Endometrial microvascular endothelial cells (primary cell): ENCODE data around the gene ASIC4. TPM values are rescaled to one million over a fixed set of nuclear protein-coding genes. Genes with fewer than 3 reads are reported as not detected.

ENCODE experiments used
- in situ Hi-C: cut with HindIII; loops from 2 replicates; pipeline ENCODE4 v1.10.0; 2017; ENCODE audit warnings: low sequenced_read_pairs, low pct_unique_long_range_greater_than_20kb; ENCODE audit errors: inconsistent ontology term
- total RNA-seq: library from RNA; depleted of rRNA; stranded (reverse); fragments of >200 nt; gene quantifications from one replicate; pipeline ENCODE4 v1.2.3, GENCODE V29; 2015; ENCODE audit errors: inconsistent ontology term

ASIC4 gene
- total RNA-seq, 1 donor from 2014 or later = not detected

DNA sequence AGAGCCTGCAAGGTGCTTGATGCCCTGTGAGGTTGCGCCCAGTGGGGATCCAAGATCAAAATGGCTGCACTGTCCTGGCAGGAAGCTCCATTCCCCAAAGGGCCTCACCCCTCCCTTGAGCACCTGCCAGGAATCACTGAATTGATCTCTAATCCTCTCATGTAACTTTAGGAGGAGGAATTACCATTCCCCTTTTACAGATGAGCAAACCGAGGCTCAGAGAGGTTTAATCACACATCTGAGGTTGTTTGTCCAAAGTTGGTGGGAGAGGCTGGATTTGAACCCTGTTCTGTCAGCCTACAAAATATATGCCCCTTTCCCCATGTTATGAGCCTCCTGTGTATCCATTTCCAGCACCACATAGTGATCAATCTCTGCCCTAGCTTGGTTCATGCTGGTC, 10.5 kb downstream of the ASIC4 start:
- in situ Hi-C loops = no loop called here

DNA sequence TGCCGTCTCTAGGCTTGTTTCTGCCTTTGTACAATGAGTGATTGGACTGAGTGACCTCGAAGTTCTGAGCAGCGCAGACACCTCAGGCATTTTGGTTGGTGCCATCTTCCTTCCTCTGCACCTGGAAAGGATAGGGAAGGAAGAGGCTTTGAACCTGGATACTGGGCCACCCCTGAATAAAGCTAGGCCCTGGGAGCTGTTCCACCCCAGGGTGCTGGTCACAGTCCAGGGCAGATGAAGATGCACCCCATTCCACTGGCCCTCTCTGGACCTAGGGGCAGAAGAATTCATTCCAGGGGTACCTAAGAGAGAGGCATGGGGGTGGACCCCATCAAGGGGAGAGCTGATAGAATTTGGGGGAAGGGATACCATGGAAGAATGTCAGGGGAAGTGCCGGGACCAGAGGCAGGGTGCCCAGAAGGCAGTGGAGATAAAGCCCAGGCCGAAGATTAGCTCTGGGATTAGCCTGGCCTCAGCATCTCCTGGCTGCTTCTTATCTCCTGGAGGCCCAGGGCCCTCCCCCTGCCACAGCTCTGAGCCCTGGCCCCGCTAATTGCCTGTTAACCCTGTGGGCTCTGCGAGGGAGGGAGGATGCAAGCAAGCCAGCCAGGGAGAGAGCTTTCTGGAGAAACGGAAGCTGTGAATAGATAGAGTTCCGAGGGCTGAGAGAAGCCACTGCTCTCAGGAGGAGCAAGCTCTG, 11.4 kb downstream of the ASIC4 start:
- in situ Hi-C loops = no loop called here

DNA sequence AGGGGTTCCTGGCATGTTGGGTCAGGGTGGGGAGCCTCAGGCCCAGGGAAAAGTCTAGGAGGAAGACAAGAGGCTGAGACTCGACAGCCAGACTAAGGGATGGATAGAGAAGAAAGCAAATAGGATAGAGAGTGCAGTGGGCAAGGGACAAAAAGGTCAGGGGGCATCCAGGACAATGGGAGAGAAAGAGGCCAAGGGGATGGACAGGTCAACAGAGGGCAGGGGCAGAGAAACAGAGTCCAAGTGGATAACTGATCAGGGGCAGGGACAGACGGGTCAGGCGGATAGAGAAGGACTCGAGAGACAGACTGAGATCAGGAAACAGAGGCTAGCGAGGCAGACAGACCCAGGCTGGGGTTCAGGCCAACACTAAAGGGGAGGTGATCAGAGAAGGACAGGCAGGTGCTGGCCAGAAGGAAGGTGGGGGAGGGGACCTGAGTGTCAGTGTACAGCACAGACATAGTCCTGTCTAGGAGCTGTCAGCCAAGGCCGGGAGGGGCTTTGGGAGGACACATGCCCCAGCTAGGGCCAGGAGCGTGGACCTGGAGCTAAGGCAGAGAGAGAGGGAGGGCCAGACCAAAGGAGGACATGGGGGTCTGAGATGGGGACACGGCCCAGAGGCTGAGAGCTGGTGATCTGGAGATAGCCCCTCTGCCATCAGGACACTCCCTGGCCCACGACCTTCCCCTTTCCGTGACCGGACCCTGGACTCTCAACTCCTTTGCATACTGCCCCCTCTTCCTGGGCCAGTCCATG, 12.2 kb downstream of the ASIC4 start:
- in situ Hi-C loops = no loop called here

DNA sequence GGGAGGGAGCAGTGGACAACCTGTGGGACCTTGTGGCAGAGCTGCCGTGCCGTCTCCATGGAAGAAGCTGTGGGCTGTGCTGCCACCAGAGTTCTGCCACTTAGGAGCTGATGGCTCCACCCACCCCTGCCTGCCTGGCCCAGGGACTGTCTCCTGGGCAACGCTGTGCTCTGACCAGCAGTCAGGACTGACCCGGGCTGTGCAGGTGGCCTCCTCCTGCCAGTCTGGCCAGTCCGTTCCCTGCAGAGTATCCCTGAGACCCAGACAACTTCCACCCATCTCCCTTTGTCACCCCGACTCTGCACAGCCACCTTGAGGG, 12.8 kb downstream of the ASIC4 start:
- in situ Hi-C loops = no loop called here

GRCh38 chr2:219527472-219527871, 13.2 kb downstream of the ASIC4 start:
- in situ Hi-C loops = no loop called here

DNA sequence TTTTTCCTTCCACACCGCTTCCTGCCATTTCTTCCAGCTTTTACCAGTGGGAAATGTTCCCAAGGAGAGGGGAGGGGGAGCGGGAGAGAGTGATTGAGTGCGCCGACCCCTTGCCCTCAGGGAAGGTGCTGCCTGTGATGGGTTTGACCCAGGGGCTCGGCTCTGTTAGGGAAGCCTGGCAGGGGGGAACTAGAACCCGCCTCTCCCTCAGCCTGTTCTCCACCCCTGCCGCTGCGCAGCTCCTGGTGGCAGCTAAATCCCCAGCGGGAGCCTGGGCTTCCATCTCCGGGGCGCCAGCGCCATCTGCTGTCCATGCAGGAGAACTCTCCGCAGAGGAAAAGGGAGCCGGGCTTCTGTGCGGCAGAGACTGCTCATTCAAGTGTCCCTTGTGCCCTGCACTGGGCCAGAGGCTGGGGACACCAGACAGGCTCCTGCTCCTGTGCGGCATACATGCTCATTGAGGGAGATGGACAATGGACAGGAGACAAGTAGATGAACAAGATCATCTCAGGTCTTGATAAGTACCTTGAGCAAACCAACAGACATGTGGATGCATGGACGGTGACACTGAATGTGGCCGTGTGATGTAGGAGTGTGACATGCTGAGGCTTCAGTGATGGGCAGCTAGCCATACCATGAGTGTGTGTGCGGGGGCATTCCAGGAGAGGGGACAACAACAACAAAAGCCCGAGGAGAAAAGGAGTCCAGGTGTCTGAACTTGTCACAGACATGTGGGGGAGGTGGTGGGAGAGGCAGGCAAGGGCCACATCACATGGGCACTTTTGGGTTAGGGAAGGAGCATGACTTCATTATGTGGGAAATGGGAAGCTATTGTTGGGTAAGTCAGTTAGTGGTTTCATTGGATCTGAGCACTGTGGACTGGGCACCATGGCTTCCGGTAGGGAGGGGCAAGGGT, 16.0 kb downstream of the ASIC4 start:
- in situ Hi-C loops = no loop called here

- in situ Hi-C loops = no loop called here
Measured at GRCh38 chr2:219531639-219532377, 17.5 kb downstream of the ASIC4 start.

GRCh38 chr2:219532378-219532649, 18.0 kb downstream of the ASIC4 start:
- in situ Hi-C loops = no loop called here

GRCh38 chr2:219533930-219534661, 19.8 kb downstream of the ASIC4 start:
- in situ Hi-C loops = no loop called here

DNA sequence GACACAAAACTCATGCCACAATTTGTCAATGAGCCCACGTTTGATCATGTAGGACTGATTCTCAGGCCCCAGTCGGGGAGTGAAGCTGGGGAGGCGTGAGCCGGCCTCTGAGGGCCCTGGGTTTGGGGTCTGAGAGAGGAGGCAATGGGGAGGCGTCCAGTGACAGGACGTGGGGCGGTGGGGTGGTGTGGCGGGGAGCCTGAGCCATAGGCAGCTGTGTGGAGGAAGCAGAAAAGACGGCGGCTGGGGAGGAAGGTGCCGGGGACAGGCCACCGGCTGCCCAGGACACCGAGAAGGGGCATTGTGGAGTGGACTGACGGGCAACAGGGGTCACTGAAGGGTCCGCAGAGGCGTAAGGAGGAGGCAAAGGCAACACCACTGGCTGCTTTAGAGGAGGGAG, 22.1 kb downstream of the ASIC4 start:
- in situ Hi-C loops = no loop called here

DNA sequence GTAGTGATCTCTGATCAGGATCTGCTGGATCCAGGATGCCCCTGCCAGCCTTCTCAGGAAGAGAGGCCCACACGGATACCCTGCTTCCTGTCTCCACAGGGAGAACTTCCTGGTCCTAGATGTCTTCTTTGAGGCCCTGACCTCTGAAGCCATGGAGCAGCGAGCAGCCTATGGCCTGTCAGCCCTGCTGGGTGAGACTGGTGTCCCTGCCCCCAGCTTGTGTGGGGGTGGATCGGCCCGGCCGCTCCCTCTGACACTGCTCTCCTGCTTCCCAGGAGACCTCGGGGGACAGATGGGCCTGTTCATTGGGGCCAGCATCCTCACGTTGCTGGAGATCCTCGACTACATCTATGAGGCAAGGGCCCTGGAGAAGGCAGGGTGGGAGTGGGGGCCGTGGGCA, 22.7 kb downstream of the ASIC4 start:
- in situ Hi-C loops = no loop called here

- in situ Hi-C loops = no loop called here
Measured at GRCh38 chr2:219537657-219538488, 23.6 kb downstream of the ASIC4 start.

DNA sequence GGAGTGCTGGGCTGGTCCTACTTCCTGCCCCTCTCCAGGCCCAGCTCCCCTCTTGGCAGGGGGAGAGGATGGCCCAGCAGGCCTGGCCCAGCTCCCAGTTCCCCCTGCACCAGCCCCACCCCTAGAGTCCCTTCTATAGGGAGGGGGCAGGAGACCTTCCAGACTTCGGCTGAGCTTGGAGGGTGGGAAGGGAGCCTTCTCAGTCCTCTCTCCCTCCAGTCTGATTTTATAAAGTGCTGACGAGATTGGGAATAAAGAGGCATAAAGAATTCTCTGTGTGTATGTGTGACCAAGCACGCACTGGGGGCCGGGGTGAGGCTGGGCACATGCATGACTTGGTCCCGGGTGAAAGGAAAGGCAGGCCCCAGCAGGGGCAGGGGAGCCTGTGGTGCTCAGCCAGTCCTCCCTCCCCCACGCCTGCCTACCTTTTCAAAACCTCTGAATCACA, 24.2 kb downstream of the ASIC4 start:
- in situ Hi-C loops = no loop called here

DNA sequence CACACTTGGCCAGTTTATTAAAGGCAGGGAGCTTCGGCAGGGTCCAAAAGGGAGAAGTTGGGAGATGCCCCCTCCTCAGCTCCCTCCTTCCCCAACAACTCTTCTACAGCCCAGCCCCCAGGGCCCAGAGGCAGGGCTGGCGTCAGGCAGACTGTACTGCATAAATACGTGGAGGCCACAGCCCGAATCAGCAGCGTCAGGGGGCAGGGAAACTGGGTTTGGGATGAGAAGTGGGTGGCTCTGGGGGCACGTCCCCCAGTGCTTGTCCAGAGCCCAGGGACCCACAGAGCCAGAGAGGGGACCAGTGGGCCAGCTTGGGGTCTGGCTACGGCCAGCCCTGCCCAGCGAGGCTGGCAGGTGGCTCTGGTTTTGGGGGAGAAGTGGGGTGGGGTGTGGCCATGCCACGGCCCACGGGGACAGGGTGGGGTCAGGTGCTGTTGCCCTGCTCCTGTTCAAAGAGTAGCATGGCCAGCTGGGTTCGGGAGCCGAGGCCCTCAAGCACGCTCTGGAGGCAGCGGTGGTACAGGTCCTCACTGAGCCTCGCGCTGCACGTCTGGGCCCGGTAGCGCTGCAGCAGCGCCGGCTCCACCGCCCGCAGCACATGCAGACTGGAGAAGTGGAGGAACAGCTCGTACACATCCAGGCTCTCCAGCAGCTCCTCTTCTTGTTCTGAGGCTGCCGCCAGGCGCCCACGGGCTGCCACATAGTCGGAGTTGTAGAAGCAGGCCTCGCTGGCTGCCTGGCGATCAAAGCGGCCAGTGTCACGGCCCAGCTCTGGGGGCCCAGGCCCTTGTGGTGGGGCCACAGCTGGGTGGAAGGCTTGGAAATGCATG, 24.9 kb downstream of the ASIC4 start:
- in situ Hi-C loops = no loop called here

- in situ Hi-C loops = no loop called here
Measured at GRCh38 chr2:219539926-219540678, 25.8 kb downstream of the ASIC4 start.

GRCh38 chr2:219540784-219541504, 26.7 kb downstream of the ASIC4 start:
- in situ Hi-C loops = no loop called here
